ENCODE measurements around the gene NOL8. TPM values are rescaled to one million over a fixed set of nuclear protein-coding genes. Genes with fewer than 3 reads are reported as not detected.
A peak's percentile ranks its signal among the peaks of the same experiment; 100 is the strongest.

NOL8 gene
- total RNA-seq, 1 donor, result 36.5 TPM

- no peak for DNase-seq (ENCODE audit: low read depth)
- no peak for TF ChIP-seq CTCF (IDR thresholded peaks at IDR 0.05; ENCODE audit: insufficient read depth, low read length)
These were observed 67.8 kb downstream of the NOL8 start for GRCh38 chr9:92257327-92257726.

GRCh38 chr9:92254381-92255337 lies 70.5 kb downstream of the NOL8 start:
- DNase-seq (ENCODE audit: low read depth), result no peak
- H3K4me3 ChIP-seq (ENCODE audit: low read depth, low read length), result no peak overlapping the region
- TF ChIP-seq CTCF (IDR thresholded peaks at IDR 0.05; ENCODE audit: insufficient read depth, low read length), result no peak

More at GRCh38 chr9:92257327-92257726, 67.8 kb downstream of the NOL8 start:
- H3K4me3 ChIP-seq (ENCODE audit: low read depth, low read length), result no peak overlapping the region

GRCh38 chr9:92253656-92254055 lies 71.5 kb downstream of the NOL8 start:
- DNase-seq (ENCODE audit: low read depth), result no peak

GRCh38 chr9:92247981-92248380 lies 77.2 kb downstream of the NOL8 start:
- no peak for TF ChIP-seq CTCF (IDR thresholded peaks at IDR 0.05; ENCODE audit: insufficient read depth, low read length)
- no peak overlapping the region for H3K4me3 ChIP-seq (ENCODE audit: low read depth, low read length)
- no peak for DNase-seq (ENCODE audit: low read depth)

More at GRCh38 chr9:92253656-92254055, 71.5 kb downstream of the NOL8 start:
- no peak for TF ChIP-seq CTCF (IDR thresholded peaks at IDR 0.05; ENCODE audit: insufficient read depth, low read length)
- H3K4me3 ChIP-seq (ENCODE audit: low read depth, low read length), result no peak overlapping the region

Small RNAs within 50 kb of the gene (small RNA-seq; reads per million reads assigned to genes)
- gene MIR3651 (not detected), gene SNORA84 (23.4 reads per million, percentile 96 among the genes with 10 or more reads in this experiment)

Other genes starting within 250 kb of the NOL8 start
- gene SPTLC1, start 209.9 kb downstream of the NOL8 start, total RNA-seq (ENCODE audit: low replicate concordance), result 51.5 and 119 TPM in 2 replicates
- gene IARS1, start 31.7 kb downstream of the NOL8 start, total RNA-seq (ENCODE audit: low replicate concordance), result 428 and 482 TPM in 2 replicates
- gene CENPP, start 603 bp upstream of the NOL8 start, total RNA-seq (ENCODE audit: low replicate concordance), result 19.3 and 19.7 TPM in 2 replicates
- 140 and 166 TPM in 2 replicates for gene OGN, start 79.2 kb upstream of the NOL8 start, total RNA-seq (ENCODE audit: low replicate concordance)
- 0.33 and 16.1 TPM in 2 replicates for gene OMD, start 99.1 kb upstream of the NOL8 start, total RNA-seq (ENCODE audit: low replicate concordance)
- 14.6 and 65.8 TPM in 2 replicates for gene ASPN, start 157.2 kb upstream of the NOL8 start, total RNA-seq (ENCODE audit: low replicate concordance)
- gene ECM2, start 210.6 kb upstream of the NOL8 start, total RNA-seq (ENCODE audit: low replicate concordance), result 23.3 and 74.6 TPM in 2 replicates

Data from fibroblast of the aortic adventitia (primary cell).